HEK293T (cell line): Measurements from ENCODE around the gene MRPL32.

Experiments used
- ARNT ChIP-seq: fragments of 450-650 bp; IDR thresholded peaks from 2 replicates; pipeline ENCODE4 v1.6.1; 2017; ENCODE audit warnings: mild to moderate bottlenecking
- CTBP1 ChIP-seq: fragments of 450-650 bp; IDR thresholded peaks from 2 replicates; pipeline ENCODE4 v1.6.1; 2016; ENCODE audit warnings: borderline replicate concordance
- ELF4 ChIP-seq: fragments of 450-650 bp; IDR thresholded peaks from 2 replicates; pipeline ENCODE4 v1.6.1; 2017; ENCODE audit warnings: antibody characterized with exemption
- FOXA1 ChIP-seq: fragments of 450-650 bp; IDR thresholded peaks from 2 replicates; pipeline ENCODE4 v1.6.1; 2016; ENCODE audit warnings: mild to moderate bottlenecking
- FOXK2 ChIP-seq: fragments of 450-650 bp; IDR thresholded peaks from 2 replicates; pipeline ENCODE4 v1.6.1; 2016; ENCODE audit warnings: mild to moderate bottlenecking
- FOXM1 ChIP-seq: fragments of 450-650 bp; IDR thresholded peaks from 2 replicates; pipeline ENCODE4 v1.6.1; 2017; ENCODE audit warnings: mild to moderate bottlenecking, borderline replicate concordance
- L3MBTL2 ChIP-seq: fragments of 450-650 bp; conservative IDR thresholded peaks from 2 replicates; pipeline ENCODE4 v1.6.1; 2016; ENCODE audit warnings: mild to moderate bottlenecking
- LEF1 ChIP-seq: fragments of 450-650 bp; IDR thresholded peaks from 2 replicates; pipeline ENCODE4 v1.6.1; 2017; ENCODE audit warnings: mild to moderate bottlenecking, borderline replicate concordance
- SP1 ChIP-seq: fragments of 450-650 bp; IDR thresholded peaks from 2 replicates; pipeline ENCODE4 v1.6.1; 2017
- SUZ12 ChIP-seq: fragments of 450-650 bp; IDR thresholded peaks from 2 replicates; pipeline ENCODE4 v1.6.1; 2016; ENCODE audit warnings: mild to moderate bottlenecking
- TARDBP ChIP-seq: fragments of 450-650 bp; IDR thresholded peaks from 2 replicates; pipeline ENCODE4 v1.6.1; 2016
- ZNF384 ChIP-seq: fragments of 450-650 bp; IDR thresholded peaks from 2 replicates; pipeline ENCODE4 v1.6.1; 2016

DNA sequence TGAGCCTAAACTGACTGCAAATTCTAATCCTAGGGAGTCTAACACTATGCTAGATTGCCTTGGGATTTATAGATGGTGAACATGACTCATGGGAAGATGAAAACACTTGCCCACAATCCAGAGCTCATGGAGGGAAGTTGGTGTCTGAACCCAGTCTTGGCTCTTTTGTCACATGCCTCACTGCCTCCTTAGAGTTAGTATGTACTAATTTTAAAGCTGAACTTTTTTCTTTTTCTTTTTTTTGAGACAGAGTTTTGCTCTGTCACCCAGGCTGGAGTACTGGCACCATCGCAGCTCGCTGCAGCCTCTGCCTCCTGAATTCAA, 14.4 kb downstream of the MRPL32 start:
- TF ChIP-seq CTBP1 (no peak), ZNF384 (no peak), FOXA1 (no peak), ELF4 (no peak), SUZ12 (no peak), LEF1 (no peak), TARDBP (no peak), L3MBTL2 (no peak), FOXM1 (no peak), ARNT (no peak), FOXK2 (no peak), SP1 (no peak)
